T-helper 2 cell treated with Interferon-gamma antibody and Interleukin-4, amounts not matched to agents 5 μg/mL and 100 μg/mL, for 36 hours (primary cell): Measurements from ENCODE around the gene KLF15.

Experiments
- DNase-seq: peaks from one replicate; pipeline ENCODE4 v3.0.0; 2021; ENCODE audit warnings: low spot score
- H3K27ac Mint-ChIP-seq: one replicate; pipeline ENCODE4 v1.8.0; 2021; ENCODE audit warnings: mild to moderate bottlenecking, mixed read lengths
- H3K27me3 Mint-ChIP-seq: one replicate; pipeline ENCODE4 v1.8.0; 2021; ENCODE audit warnings: low read depth, mixed read lengths
- H3K36me3 Mint-ChIP-seq: one replicate; pipeline ENCODE4 v1.8.0; 2021; ENCODE audit warnings: low read depth, mixed read lengths
- H3K4me1 Mint-ChIP-seq: one replicate; pipeline ENCODE4 v1.8.0; 2021; ENCODE audit warnings: low read depth, mixed read lengths
- H3K4me3 Mint-ChIP-seq: one replicate; pipeline ENCODE4 v1.8.0; 2022; ENCODE audit warnings: mild to moderate bottlenecking, moderate library complexity, mixed read lengths
- H3K9me3 Mint-ChIP-seq: one replicate; pipeline ENCODE4 v1.8.0; 2021; ENCODE audit warnings: mixed read lengths

Gene KLF15

GRCh38 chr3:126373682-126374601, 16.7 kb upstream of the KLF15 start:
- Mint-ChIP-seq H3K36me3 (no peaks in the 10 kb centered on the region), H3K9me3 (no peaks in the 10 kb centered on the region), H3K27ac (no peak overlapping the region), H3K4me3 (no peak overlapping the region), H3K27me3 (no peaks in the 10 kb centered on the region), H3K4me1 (no peaks in the 10 kb centered on the region)
- DNase-seq, result no peak

- Mint-ChIP-seq H3K4me3 (no peak overlapping the region), H3K27ac (no peak overlapping the region), H3K27me3 (no peaks in the 10 kb centered on the region), H3K36me3 (no peaks in the 10 kb centered on the region), H3K9me3 (no peaks in the 10 kb centered on the region), H3K4me1 (no peaks in the 10 kb centered on the region)
- no peak for DNase-seq
Observed at GRCh38 chr3:126373146-126373613, 16.0 kb upstream of the KLF15 start.

GRCh38 chr3:126372413-126373145, 15.4 kb upstream of the KLF15 start:
- no peaks in the 10 kb centered on the region for H3K4me1 Mint-ChIP-seq
- no peak for DNase-seq
- H3K27me3 Mint-ChIP-seq, result no peaks in the 10 kb centered on the region
- H3K27ac Mint-ChIP-seq, result no peak overlapping the region
- no peaks in the 10 kb centered on the region for H3K9me3 Mint-ChIP-seq
- H3K4me3 Mint-ChIP-seq, result no peak overlapping the region
- no peaks in the 10 kb centered on the region for H3K36me3 Mint-ChIP-seq

GRCh38 chr3:126371096-126371705, 14.0 kb upstream of the KLF15 start:
- H3K4me1 Mint-ChIP-seq, result no peaks in the 10 kb centered on the region
- H3K27me3 Mint-ChIP-seq, result no peaks in the 10 kb centered on the region
- H3K27ac Mint-ChIP-seq, result no peak overlapping the region
- H3K9me3 Mint-ChIP-seq, result no peaks in the 10 kb centered on the region
- H3K36me3 Mint-ChIP-seq, result no peaks in the 10 kb centered on the region
- H3K4me3 Mint-ChIP-seq, result no peak overlapping the region
- DNase-seq, result no peak

GRCh38 chr3:126370606-126371005, 13.4 kb upstream of the KLF15 start:
- no peaks in the 10 kb centered on the region for H3K4me1 Mint-ChIP-seq
- no peaks in the 10 kb centered on the region for H3K27me3 Mint-ChIP-seq

GRCh38 chr3:126370055-126370454, 12.8 kb upstream of the KLF15 start:
- DNase-seq, result no peak
- H3K36me3 Mint-ChIP-seq, result no peaks in the 10 kb centered on the region
- H3K4me1 Mint-ChIP-seq, result no peaks in the 10 kb centered on the region
- no peak overlapping the region for H3K27ac Mint-ChIP-seq
- no peaks in the 10 kb centered on the region for H3K9me3 Mint-ChIP-seq
- H3K4me3 Mint-ChIP-seq, result no peak overlapping the region
- H3K27me3 Mint-ChIP-seq, result no peaks in the 10 kb centered on the region

More at GRCh38 chr3:126370606-126371005, 13.4 kb upstream of the KLF15 start:
- H3K9me3 Mint-ChIP-seq, result no peaks in the 10 kb centered on the region
- DNase-seq, result no peak
- no peaks in the 10 kb centered on the region for H3K36me3 Mint-ChIP-seq
- no peak overlapping the region for H3K4me3 Mint-ChIP-seq
- H3K27ac Mint-ChIP-seq, result no peak overlapping the region

- DNase-seq, result no peak
- Mint-ChIP-seq H3K36me3 (no peaks in the 10 kb centered on the region), H3K27me3 (no peaks in the 10 kb centered on the region), H3K4me1 (no peaks in the 10 kb centered on the region), H3K9me3 (no peaks in the 10 kb centered on the region), H3K4me3 (no peak overlapping the region), H3K27ac (no peak overlapping the region)
Observed at GRCh38 chr3:126369490-126369889, 12.3 kb upstream of the KLF15 start.

GRCh38 chr3:126367316-126367805, 10.2 kb upstream of the KLF15 start:
- H3K27me3 Mint-ChIP-seq, result peaks cover 2% of the 10 kb centered on the region
- DNase-seq, result no peak
- no peaks in the 10 kb centered on the region for H3K36me3 Mint-ChIP-seq
- H3K9me3 Mint-ChIP-seq, result no peaks in the 10 kb centered on the region
- H3K27ac Mint-ChIP-seq, result no peak overlapping the region
- no peaks in the 10 kb centered on the region for H3K4me1 Mint-ChIP-seq
- no peak overlapping the region for H3K4me3 Mint-ChIP-seq

- Mint-ChIP-seq H3K4me1 (no peaks in the 10 kb centered on the region), H3K36me3 (no peaks in the 10 kb centered on the region), H3K9me3 (no peaks in the 10 kb centered on the region), H3K27me3 (peaks cover 4% of the 10 kb centered on the region), H3K4me3 (no peak overlapping the region), H3K27ac (no peak overlapping the region)
- no peak for DNase-seq
Observed at GRCh38 chr3:126365351-126366277, 8.4 kb upstream of the KLF15 start.

GRCh38 chr3:126364731-126365301, 7.6 kb upstream of the KLF15 start:
- DNase-seq, result no peak
- no peaks in the 10 kb centered on the region for H3K4me1 Mint-ChIP-seq
- no peak overlapping the region for H3K27ac Mint-ChIP-seq
- no peaks in the 10 kb centered on the region for H3K36me3 Mint-ChIP-seq
- no peaks in the 10 kb centered on the region for H3K9me3 Mint-ChIP-seq
- no peak overlapping the region for H3K4me3 Mint-ChIP-seq
- H3K27me3 Mint-ChIP-seq, result peaks cover 9% of the 10 kb centered on the region

- no peak for DNase-seq
- Mint-ChIP-seq H3K27me3 (peaks cover 14% of the 10 kb centered on the region), H3K27ac (no peak overlapping the region), H3K4me1 (no peaks in the 10 kb centered on the region), H3K36me3 (no peaks in the 10 kb centered on the region), H3K9me3 (no peaks in the 10 kb centered on the region), H3K4me3 (no peak overlapping the region)
Observed at GRCh38 chr3:126364130-126364695, 7.0 kb upstream of the KLF15 start.

- Mint-ChIP-seq H3K27me3 (peaks cover 34% of the 10 kb centered on the region), H3K36me3 (no peaks in the 10 kb centered on the region), H3K4me3 (no peak overlapping the region), H3K4me1 (peaks cover 8% of the 10 kb centered on the region), H3K27ac (no peak overlapping the region), H3K9me3 (no peaks in the 10 kb centered on the region)
- no peak for DNase-seq
Observed at GRCh38 chr3:126361211-126361610, 4.0 kb upstream of the KLF15 start.

GRCh38 chr3:126360714-126361060, 3.5 kb upstream of the KLF15 start:
- no peak for DNase-seq
- no peaks in the 10 kb centered on the region for H3K36me3 Mint-ChIP-seq

More at GRCh38 chr3:126360714-126361060, 3.5 kb upstream of the KLF15 start:
- no peaks in the 10 kb centered on the region for H3K9me3 Mint-ChIP-seq
- no peak overlapping the region for H3K27ac Mint-ChIP-seq
- H3K4me3 Mint-ChIP-seq, result no peak overlapping the region
- peaks cover 38% of the 10 kb centered on the region for H3K27me3 Mint-ChIP-seq
- peaks cover 11% of the 10 kb centered on the region for H3K4me1 Mint-ChIP-seq
